Measurements from ENCODE around the gene ZBTB8A. TPM values are rescaled to one million over a fixed set of nuclear protein-coding genes. Genes with fewer than 3 reads are reported as not detected.

ZBTB8A gene
- total and polyA plus RNA-seq, 2 of the 13 experiments (the other 11 are each of a cell fraction or from before 2014, with no cell fraction given) = 1.3 to 3.7 TPM

- TF ChIP-seq ZNF451 (CRISPR knock-in tag; IDR thresholded peaks at IDR 0.05) = no peak; the same call in none of the 2 replicates
- TF ChIP-seq ZNF329 (CRISPR knock-in tag; IDR thresholded peaks at IDR 0.05; ENCODE audit: low read depth) = 0 out of 2 replicates have a peak, but pooled peaks have one; percentile 33
- TF ChIP-seq ZNF251 (CRISPR knock-in tag; IDR thresholded peaks at IDR 0.05) = no peak; the same call in 1 of the 2 replicates
- TF ChIP-seq POLR2G (IDR thresholded peaks at IDR 0.05; ENCODE audit: low read depth, low read length) = peak; percentile 58; the same call in 1 of the 2 replicates
- TF ChIP-seq MAZ (IDR thresholded peaks at IDR 0.05; ENCODE audit: borderline replicate concordance, low read depth, low read length) = peak; percentile 45; the same call in 1 of the 2 replicates
- peak; percentile 91 for TF ChIP-seq MAZ (CRISPR knock-in tag; IDR thresholded peaks at IDR 0.05; ENCODE audit: low read depth)
- TF ChIP-seq NRL (CRISPR knock-in tag; IDR thresholded peaks at IDR 0.05; ENCODE audit: borderline replicate concordance) = peak; percentile 95; the same call in 1 of the 2 replicates
- TF ChIP-seq NFE2L1 (CRISPR knock-in tag; IDR thresholded peaks at IDR 0.05; ENCODE audit: borderline replicate concordance) = no peak; the same call in 1 of the 2 replicates
- TF ChIP-seq SMC3 (IDR thresholded peaks at IDR 0.05; ENCODE audit: low read length) = no peak
- no peak for TF ChIP-seq ZFYVE20 (CRISPR knock-in tag; IDR thresholded peaks at IDR 0.05; ENCODE audit: borderline replicate concordance, low read depth)
- TF ChIP-seq, protein P1, sequence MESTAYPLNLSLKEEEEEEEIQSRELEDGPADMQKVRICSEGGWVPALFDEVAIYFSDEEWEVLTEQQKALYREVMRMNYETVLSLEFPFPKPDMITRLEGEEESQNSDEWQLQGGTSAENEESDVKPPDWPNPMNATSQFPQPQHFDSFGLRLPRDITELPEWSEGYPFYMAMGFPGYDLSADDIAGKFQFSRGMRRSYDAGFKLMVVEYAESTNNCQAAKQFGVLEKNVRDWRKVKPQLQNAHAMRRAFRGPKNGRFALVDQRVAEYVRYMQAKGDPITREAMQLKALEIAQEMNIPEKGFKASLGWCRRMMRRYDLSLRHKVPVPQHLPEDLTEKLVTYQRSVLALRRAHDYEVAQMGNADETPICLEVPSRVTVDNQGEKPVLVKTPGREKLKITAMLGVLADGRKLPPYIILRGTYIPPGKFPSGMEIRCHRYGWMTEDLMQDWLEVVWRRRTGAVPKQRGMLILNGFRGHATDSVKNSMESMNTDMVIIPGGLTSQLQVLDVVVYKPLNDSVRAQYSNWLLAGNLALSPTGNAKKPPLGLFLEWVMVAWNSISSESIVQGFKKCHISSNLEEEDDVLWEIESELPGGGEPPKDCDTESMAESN (CRISPR knock-in tag; conservative IDR thresholded peaks at IDR 0.05) = peak; percentile 57; the same call in 1 of the 2 replicates
- no peak for TF ChIP-seq MTA3 (CRISPR knock-in tag; IDR thresholded peaks at IDR 0.05)
- TF ChIP-seq PTBP1 (IDR thresholded peaks at IDR 0.05; ENCODE audit: low read depth, low read length, poor library complexity, severe bottlenecking) = no peak
- TF ChIP-seq, protein P2, sequence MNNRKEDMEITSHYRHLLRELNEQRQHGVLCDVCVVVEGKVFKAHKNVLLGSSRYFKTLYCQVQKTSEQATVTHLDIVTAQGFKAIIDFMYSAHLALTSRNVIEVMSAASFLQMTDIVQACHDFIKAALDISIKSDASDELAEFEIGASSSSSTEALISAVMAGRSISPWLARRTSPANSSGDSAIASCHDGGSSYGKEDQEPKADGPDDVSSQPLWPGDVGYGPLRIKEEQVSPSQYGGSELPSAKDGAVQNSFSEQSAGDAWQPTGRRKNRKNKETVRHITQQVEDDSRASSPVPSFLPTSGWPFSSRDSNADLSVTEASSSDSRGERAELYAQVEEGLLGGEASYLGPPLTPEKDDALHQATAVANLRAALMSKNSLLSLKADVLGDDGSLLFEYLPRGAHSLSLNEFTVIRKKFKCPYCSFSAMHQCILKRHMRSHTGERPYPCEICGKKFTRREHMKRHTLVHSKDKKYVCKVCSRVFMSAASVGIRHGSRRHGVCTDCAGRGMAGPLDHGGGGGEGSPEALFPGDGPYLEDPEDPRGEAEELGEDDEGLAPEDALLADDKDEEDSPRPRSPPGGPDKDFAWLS (CRISPR knock-in tag; IDR thresholded peaks at IDR 0.05; ENCODE audit: borderline replicate concordance) = no peak
- TF ChIP-seq ZNF792 (CRISPR knock-in tag; IDR thresholded peaks at IDR 0.05) = peak; percentile 18; the same call in 1 of the 2 replicates
- TF ChIP-seq NBN (conservative IDR thresholded peaks at IDR 0.05) = no peak
- TF ChIP-seq, protein P3, sequence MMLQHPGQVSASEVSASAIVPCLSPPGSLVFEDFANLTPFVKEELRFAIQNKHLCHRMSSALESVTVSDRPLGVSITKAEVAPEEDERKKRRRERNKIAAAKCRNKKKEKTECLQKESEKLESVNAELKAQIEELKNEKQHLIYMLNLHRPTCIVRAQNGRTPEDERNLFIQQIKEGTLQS (CRISPR knock-in tag; IDR thresholded peaks at IDR 0.05) = 0 out of 2 replicates have a peak, but pooled peaks have one; percentile 47
- no peak for TF ChIP-seq ZNF552 (CRISPR knock-in tag; IDR thresholded peaks at IDR 0.05; ENCODE audit: borderline replicate concordance)
- TF ChIP-seq ZNF777 (CRISPR knock-in tag; IDR thresholded peaks at IDR 0.05) = peak; percentile 55
- TF ChIP-seq ATF6 (CRISPR knock-in tag; conservative IDR thresholded peaks at IDR 0.05) = peak; percentile 86; the same call in 1 of the 2 replicates
- TF ChIP-seq KLF9 (CRISPR knock-in tag; IDR thresholded peaks at IDR 0.05; ENCODE audit: low read depth) = no peak
- peak; percentile 93 for TF ChIP-seq ZNF616 (CRISPR knock-in tag; IDR thresholded peaks at IDR 0.05; ENCODE audit: low read depth)
- TF ChIP-seq FOXK1 (CRISPR knock-in tag; IDR thresholded peaks at IDR 0.05; ENCODE audit: borderline replicate concordance, low read depth) = peak; percentile 30; the same call in 1 of the 2 replicates
Observed at GRCh38 chr1:32650752-32651460, 111.7 kb downstream of the ZBTB8A start, which contains the start of gene RBBP4 (continued).

Measured in HepG2 (cell line).